K562 (cell line): Measurements from ENCODE around the gene BRINP2. TPM values are rescaled to one million over a fixed set of nuclear protein-coding genes. Genes with fewer than 3 reads are reported as not detected.

Experiments
- ATAC-seq: fragments of 200-7000 bp; cut with Tn5 transposase; 3 replicates; pipeline ENCODE4 v1.9.1; 2020; ENCODE audit warnings: moderate library complexity
- BruUV-seq: library from RNA; stranded (reverse); fragments of 400-500 nt; replicated peaks from 2 replicates; lab custom pipeline; 2021; lab: Mats Ljungman, UMichigan
- CTCF ChIA-PET: fragments of 300-600 bp; formaldehyde crosslinking; extraction: SDS; loops from one replicate; lab custom pipeline; 2021; ENCODE audit warnings: low intra/inter-chr PET ratio; lab: Yijun Ruan, JAX
- POLR2A ChIA-PET: fragments of 300-600, 350-650 bp; sonication (Branson Sonifier 250); formaldehyde crosslinking; extraction: SDS; loops from one replicate; lab custom pipeline; 2021; ENCODE audit warnings: antibody characterized with exemption, inconsistent platforms; lab: Yijun Ruan, JAX
- DNase-seq, 4 experiments: peaks; one replicate each; pipeline versions ENCODE4 v3.0.0 to v3.0.0-alpha.2; 2011 to 2018; ENCODE audit warnings: low spot score in 3 of 4, mixed read lengths in 3 of 4; ENCODE audit errors: extremely low read depth in 1 of 4
- FAIRE-seq: peaks from 2 replicates; lab custom pipeline; 2011; peaks lifted over from hg19 to GRCh38; lab: Jason Lieb, UNC
- H2AFZ ChIP-seq: 2 replicates; pipeline ENCODE4 v1.6.0; 2011; ENCODE audit warnings: low read depth, low read length, control low read depth, inconsistent platforms
- H3K27ac ChIP-seq: fragments of 200-600 bp; 3 replicates; pipeline ENCODE4 v1.8.0; 2011; ENCODE audit warnings: low read depth, mild to moderate bottlenecking, control low read depth, inconsistent platforms, low read length, moderate library complexity, mixed read lengths; ENCODE audit errors: extremely low read depth
- H3K27me3 ChIP-seq, 2 experiments: fragments of 300-600 bp in 1 of 2; 2 replicates in 1 of 2; 3 replicates in 1 of 2; pipeline versions ENCODE4 v1.6.0 to v1.8.0; 2011; ENCODE audit warnings: inconsistent platforms in 2 of 2, low read length in 2 of 2, mild to moderate bottlenecking in 1 of 2, mixed read lengths in 1 of 2, moderate library complexity in 1 of 2; ENCODE audit not compliant: control insufficient read depth in 2 of 2, insufficient read depth in 2 of 2
- H3K36me3 ChIP-seq: fragments of 300-600 bp; 3 replicates; pipeline ENCODE4 v1.8.0; 2011; ENCODE audit warnings: mild to moderate bottlenecking, low read length, inconsistent platforms; ENCODE audit not compliant: control insufficient read depth, insufficient read depth
- H3K4me1 ChIP-seq, 2 experiments: fragments of 200-600 bp in 1 of 2; replicated peaks in 1 of 2; 2 replicates in 1 of 2; 3 replicates in 1 of 2; pipeline versions ENCODE4 v1.5.1 to v1.8.0; 2011; ENCODE audit warnings: inconsistent platforms in 2 of 2, low read length in 2 of 2, mild to moderate bottlenecking in 1 of 2, mixed read lengths in 1 of 2, moderate library complexity in 1 of 2; ENCODE audit not compliant: control insufficient read depth in 2 of 2, insufficient read depth in 2 of 2
- H3K4me2 ChIP-seq: 2 replicates; pipeline ENCODE4 v1.6.1; 2011; ENCODE audit warnings: low read length, control low read depth, inconsistent platforms, mixed read lengths; ENCODE audit not compliant: insufficient read depth
- H3K4me3 ChIP-seq: fragments of 200-600 bp; sonication (generic), shearing (Covaris generic); 2 replicates; pipeline ENCODE4 v1.5.1; 2016; ENCODE audit warnings: control low read depth, inconsistent platforms
- H3K79me2 ChIP-seq: fragments of 200-600 bp; 3 replicates; pipeline ENCODE4 v1.8.0; 2011; ENCODE audit warnings: low read length, inconsistent platforms; ENCODE audit not compliant: control insufficient read depth, insufficient read depth
- H3K9ac ChIP-seq, 2 experiments: 2 replicates each; pipeline versions ENCODE4 v1.6.0 to v1.6.1; 2011; ENCODE audit warnings: low read depth in 2 of 2, low read length in 2 of 2, control low read depth in 1 of 2, inconsistent platforms in 1 of 2, mild to moderate bottlenecking in 1 of 2, mixed read lengths in 1 of 2; ENCODE audit not compliant: insufficient read depth in 1 of 2
- H3K9me1 ChIP-seq: one replicate; pipeline ENCODE4 v1.6.0; 2011; ENCODE audit warnings: inconsistent platforms, mild to moderate bottlenecking, low read length, moderate library complexity; ENCODE audit not compliant: control insufficient read depth, insufficient read depth
- H3K9me3 ChIP-seq: replicated peaks from 2 replicates; pipeline ENCODE4 v1.5.1; 2011; ENCODE audit warnings: low read depth, low read length, inconsistent platforms; ENCODE audit not compliant: control insufficient read depth, insufficient read depth
- H4K20me1 ChIP-seq: replicated peaks from 2 replicates; pipeline ENCODE4 v1.6.1; 2011; ENCODE audit warnings: low read length, inconsistent platforms, mixed read lengths; ENCODE audit not compliant: control insufficient read depth, insufficient read depth
- ETV6 ChIP-seq, 3 experiments: fragments of 150-350 bp in 1 of 3; sonication (generic) in 1 of 3; formaldehyde crosslinking in 1 of 3; IDR thresholded peaks; 2 replicates each; pipeline versions ENCODE4 v1.6.1 to v1.8.0; 2014 to 2022; ENCODE audit warnings: borderline replicate concordance in 2 of 3, low read depth in 2 of 3, antibody characterized with exemption in 1 of 3, low read length in 1 of 3, mild to moderate bottlenecking in 1 of 3, missing genetic modification reagents in 1 of 3
- MAZ ChIP-seq, 2 experiments: fragments of 450-650 bp in 1 of 2; sonication (generic) in 1 of 2; formaldehyde crosslinking; IDR thresholded peaks in 1 of 2; conservative IDR thresholded peaks in 1 of 2; 2 replicates each; pipeline versions ENCODE4 v1.4.0 to v1.5.0; 2020; ENCODE audit warnings: mild to moderate bottlenecking in 1 of 2, missing genetic modification reagents in 1 of 2
- NBN ChIP-seq: fragments of 450-650 bp; IDR thresholded peaks from 2 replicates; pipeline ENCODE4 v1.6.1; 2016; ENCODE audit warnings: low read depth, mild to moderate bottlenecking
- NR3C1 ChIP-seq: sonication (generic); formaldehyde crosslinking; IDR thresholded peaks from 2 replicates; pipeline ENCODE4 v1.8.1; 2022; ENCODE audit warnings: missing genetic modification reagents
- POU5F1 ChIP-seq: fragments of 150-350 bp; IDR thresholded peaks from 2 replicates; pipeline ENCODE4 v1.6.1; 2014; ENCODE audit warnings: borderline replicate concordance, low read length, low read depth, mild to moderate bottlenecking; ENCODE audit not compliant: partially characterized antibody
- SMARCE1 ChIP-seq: fragments of 450-650 bp; IDR thresholded peaks from 2 replicates; pipeline ENCODE4 v1.7.1; 2016; ENCODE audit warnings: mild to moderate bottlenecking
- SUPT5H ChIP-seq: fragments of 450-650 bp; IDR thresholded peaks from 2 replicates; pipeline ENCODE4 v1.6.1; 2016
- TRIM24 ChIP-seq, 2 experiments: fragments of 450-650 bp; IDR thresholded peaks; 2 replicates each; pipeline ENCODE4 v1.6.1; 2016
- YY1 ChIP-seq, 3 experiments: IDR thresholded peaks; 2 replicates each; pipeline ENCODE4 v1.6.1; 2011; ENCODE audit warnings: low read length in 2 of 3, mild to moderate bottlenecking in 2 of 3, moderate library complexity in 2 of 3, borderline replicate concordance in 1 of 3, control low read depth in 1 of 3, low read depth in 1 of 3; ENCODE audit not compliant: insufficient read depth in 3 of 3, insufficient replicate concordance in 2 of 3, control insufficient read depth in 1 of 3, insufficient read length in 1 of 3; ENCODE audit errors: extremely low read depth in 1 of 3
- ZNF384 ChIP-seq: IDR thresholded peaks from 2 replicates; pipeline ENCODE4 v1.6.1; 2012; ENCODE audit warnings: low read depth, low read length, improper control_type of control experiment
- WGBS: fragments of 100-300 bp; shearing (Covaris generic); methylation state at CpG from one replicate; pipeline ENCODE4 v1.1.6; 2016; ENCODE audit warnings: low coverage, mixed read lengths; ENCODE audit not compliant: insufficient coverage; ENCODE audit errors: missing lambda C conversion rate; 5-methylcytosine and 5-hydroxymethylcytosine counted together
- in situ Hi-C: fragments of 300-500 bp; cut with MboI; formaldehyde crosslinking; loops from 4 replicates; pipeline ENCODE4 v1.15.0; 2018; ENCODE audit warnings: inconsistent platforms, mixed read lengths
- intact Hi-C: fragments of 100-400 bp; cut with micrococcal nuclease; formaldehyde crosslinking; loops from 2 replicates; pipeline ENCODE4 v1.14.2; 2022
- polyA plus RNA-seq, 8 experiments: library from polyadenylated mRNA; depleted of rRNA in 4 of 8; stranded (reverse) in 5 of 8; unstranded in 3 of 8; fragments of >200 nt; fragmentation: Nextera tagmentation in 2 of 8; fragmentation: Illumina TruSeq in 1 of 8; extraction: Ambion mirVana in 2 of 8; extraction: Trizol in 1 of 8; gene quantifications; 2 replicates each; pipeline versions ENCODE4 v1.2.1 to v1.2.3, GENCODE V29; 2011 to 2014; ENCODE audit warnings: inconsistent platforms in 1 of 8, missing spikeins in 1 of 8
- total RNA-seq, 7 experiments: library from RNA; depleted of rRNA in 6 of 7; stranded (reverse); fragments of >200 nt in 6 of 7; fragmentation: Illumina TruSeq in 2 of 7; extraction: Trizol in 2 of 7; gene quantifications; 2 replicates each; pipeline versions ENCODE4 v1.2.1 to v1.2.3, GENCODE V29; 2011 to 2021; ENCODE audit warnings: low replicate concordance in 1 of 7
- TF ChIP-seq, protein P1 (sequence below): sonication (generic); formaldehyde crosslinking; IDR thresholded peaks from 2 replicates; pipeline ENCODE4 v1.8.1; 2022; ENCODE audit warnings: missing genetic modification reagents
- TF ChIP-seq, protein P2 (sequence below): sonication (generic); formaldehyde crosslinking; IDR thresholded peaks from 2 replicates; pipeline ENCODE4 v1.9.0; 2022; ENCODE audit warnings: mild to moderate bottlenecking, missing genetic modification reagents
- TF ChIP-seq, protein P3 (sequence below): fragments of 450-650 bp; IDR thresholded peaks from 2 replicates; pipeline ENCODE4 v1.6.1; 2014; ENCODE audit warnings: low read depth, mild to moderate bottlenecking, moderate library complexity, borderline replicate concordance
- TF ChIP-seq, protein P4 (sequence below): sonication (generic); formaldehyde crosslinking; IDR thresholded peaks from 2 replicates; pipeline ENCODE4 v1.8.0; 2022; ENCODE audit warnings: missing genetic modification reagents, mild to moderate bottlenecking, borderline replicate concordance

Gene BRINP2
- total and polyA plus RNA-seq, 9 of the 15 experiments (the other 6 are each of a cell fraction or from before 2014, with no cell fraction given) = not detected

DNA sequence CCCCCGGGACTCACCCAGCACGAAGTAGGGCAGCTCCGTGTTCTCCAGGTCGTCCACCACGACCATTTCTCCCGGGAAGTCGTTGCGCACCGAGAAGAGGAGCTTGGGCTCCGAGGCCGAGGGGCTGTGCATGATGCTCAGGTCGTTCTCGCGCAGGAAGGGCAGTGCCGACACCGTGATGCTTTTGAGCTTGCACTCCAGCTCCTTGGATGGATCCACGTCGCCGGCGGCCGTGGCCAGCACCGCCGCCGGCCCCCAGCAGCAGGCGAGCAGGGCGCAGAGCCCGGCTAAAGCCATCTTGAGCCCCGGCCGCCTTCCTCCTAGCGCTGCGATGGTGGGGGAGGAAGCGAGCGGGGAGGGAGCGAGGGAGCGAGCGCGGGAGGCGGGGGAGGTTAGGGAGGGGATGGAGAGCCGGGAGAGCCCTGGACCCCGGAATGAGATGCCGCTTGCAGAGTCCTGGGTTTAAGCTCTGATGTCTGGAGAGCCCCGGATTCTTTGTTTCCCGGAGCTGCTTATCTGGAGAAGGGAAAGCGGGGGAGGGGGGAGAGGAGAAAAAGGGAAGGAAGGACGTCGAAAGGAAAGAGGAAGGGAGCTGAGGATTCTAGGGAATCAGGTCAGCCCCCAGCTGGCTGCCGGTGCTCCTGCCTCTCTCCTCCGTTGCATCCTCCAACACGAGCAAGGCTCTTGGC lies 6.2 kb upstream of the BRINP2 start, which contains the start of gene ASTN1:
TSS of gene ASTN1 (minus strand) at position 333 of the 689 bp plus-strand sequence. CDS start at position 297, 36 bp downstream.
- Histone ChIP-seq H3K9ac (no peak within 1 kb of the TSS), H3K9me1 (no peaks in the 10 kb centered on the region), H3K27ac (no peak within 1 kb of the TSS), H2AFZ (no peak within 1 kb of the TSS), H3K27me3 (0 out of 5 replicates have a peak, but pooled peaks cover 0 to 4% of the 10 kb centered on the region in 2 experiments), H3K9me3 (no peaks in the 10 kb centered on the region), H4K20me1 (no peaks in the 10 kb centered on the region), H3K4me1 (peaks cover 0 to 5% of the 10 kb centered on the region in 2 experiments; a peak in 1 of 5 replicates), H3K4me2 (no peak within 1 kb of the TSS), H3K79me2 (no peaks in the 10 kb centered on the region), H3K4me3 (no peak within 1 kb of the TSS), H3K36me3 (no peaks in the 10 kb centered on the region)
- CTCF ChIA-PET = no interaction called here
- intact Hi-C loops (no loop called here), in situ Hi-C loops (no loop called here)
- POLR2A ChIA-PET = interaction anchor here (0.6 to 0.7 kb wide), 2 partner anchors 55 to 113 kb away, joined by 3 to 4 read pairs; no protein-coding TSS in a partner anchor
- DNase-seq (no peak), FAIRE-seq (no peak), ATAC-seq (no peak; the same call in 2 of the 3 replicates)
- WGBS = 2% methylated on average over 33 of the region's 49 CpGs
- BruUV-seq = no TSS peak
- TF ChIP-seq ETV6 (IDR thresholded peaks at IDR 0.05; ENCODE audit: borderline replicate concordance in 1 of 2, low read depth in 2 of 2, low read length in 1 of 2) (no peak), ETV6 (CRISPR knock-in tag; IDR thresholded peaks at IDR 0.05; ENCODE audit: borderline replicate concordance) (no peak), YY1 (IDR thresholded peaks at IDR 0.05; ENCODE audit: borderline replicate concordance in 1 of 3, control insufficient read depth in 1 of 3, extremely low read depth in 1 of 3, insufficient read depth in 3 of 3, insufficient read length in 1 of 3, insufficient replicate concordance in 2 of 3, low read depth in 1 of 3, low read length in 2 of 3) (no peak), POU5F1 (no peak), TRIM24 (IDR thresholded peaks at IDR 0.05) (no peak), NR3C1 (no peak), ZNF384 (no peak), MAZ (CRISPR knock-in tag; conservative IDR thresholded peaks at IDR 0.05 in 1 of 2, IDR thresholded peaks at IDR 0.05 in 1 of 2) (no peak), SMARCE1 (no peak), NBN (no peak), SUPT5H (no peak)
- TF ChIP-seq, protein P1, sequence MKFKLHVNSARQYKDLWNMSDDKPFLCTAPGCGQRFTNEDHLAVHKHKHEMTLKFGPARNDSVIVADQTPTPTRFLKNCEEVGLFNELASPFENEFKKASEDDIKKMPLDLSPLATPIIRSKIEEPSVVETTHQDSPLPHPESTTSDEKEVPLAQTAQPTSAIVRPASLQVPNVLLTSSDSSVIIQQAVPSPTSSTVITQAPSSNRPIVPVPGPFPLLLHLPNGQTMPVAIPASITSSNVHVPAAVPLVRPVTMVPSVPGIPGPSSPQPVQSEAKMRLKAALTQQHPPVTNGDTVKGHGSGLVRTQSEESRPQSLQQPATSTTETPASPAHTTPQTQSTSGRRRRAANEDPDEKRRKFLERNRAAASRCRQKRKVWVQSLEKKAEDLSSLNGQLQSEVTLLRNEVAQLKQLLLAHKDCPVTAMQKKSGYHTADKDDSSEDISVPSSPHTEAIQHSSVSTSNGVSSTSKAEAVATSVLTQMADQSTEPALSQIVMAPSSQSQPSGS (CRISPR knock-in tag) = no peak
- TF ChIP-seq, protein P2, sequence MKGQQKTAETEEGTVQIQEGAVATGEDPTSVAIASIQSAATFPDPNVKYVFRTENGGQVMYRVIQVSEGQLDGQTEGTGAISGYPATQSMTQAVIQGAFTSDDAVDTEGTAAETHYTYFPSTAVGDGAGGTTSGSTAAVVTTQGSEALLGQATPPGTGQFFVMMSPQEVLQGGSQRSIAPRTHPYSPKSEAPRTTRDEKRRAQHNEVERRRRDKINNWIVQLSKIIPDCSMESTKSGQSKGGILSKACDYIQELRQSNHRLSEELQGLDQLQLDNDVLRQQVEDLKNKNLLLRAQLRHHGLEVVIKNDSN (CRISPR knock-in tag) = no peak
- TF ChIP-seq, protein P3, sequence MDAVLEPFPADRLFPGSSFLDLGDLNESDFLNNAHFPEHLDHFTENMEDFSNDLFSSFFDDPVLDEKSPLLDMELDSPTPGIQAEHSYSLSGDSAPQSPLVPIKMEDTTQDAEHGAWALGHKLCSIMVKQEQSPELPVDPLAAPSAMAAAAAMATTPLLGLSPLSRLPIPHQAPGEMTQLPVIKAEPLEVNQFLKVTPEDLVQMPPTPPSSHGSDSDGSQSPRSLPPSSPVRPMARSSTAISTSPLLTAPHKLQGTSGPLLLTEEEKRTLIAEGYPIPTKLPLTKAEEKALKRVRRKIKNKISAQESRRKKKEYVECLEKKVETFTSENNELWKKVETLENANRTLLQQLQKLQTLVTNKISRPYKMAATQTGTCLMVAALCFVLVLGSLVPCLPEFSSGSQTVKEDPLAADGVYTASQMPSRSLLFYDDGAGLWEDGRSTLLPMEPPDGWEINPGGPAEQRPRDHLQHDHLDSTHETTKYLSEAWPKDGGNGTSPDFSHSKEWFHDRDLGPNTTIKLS = no peak
- TF ChIP-seq, protein P4, sequence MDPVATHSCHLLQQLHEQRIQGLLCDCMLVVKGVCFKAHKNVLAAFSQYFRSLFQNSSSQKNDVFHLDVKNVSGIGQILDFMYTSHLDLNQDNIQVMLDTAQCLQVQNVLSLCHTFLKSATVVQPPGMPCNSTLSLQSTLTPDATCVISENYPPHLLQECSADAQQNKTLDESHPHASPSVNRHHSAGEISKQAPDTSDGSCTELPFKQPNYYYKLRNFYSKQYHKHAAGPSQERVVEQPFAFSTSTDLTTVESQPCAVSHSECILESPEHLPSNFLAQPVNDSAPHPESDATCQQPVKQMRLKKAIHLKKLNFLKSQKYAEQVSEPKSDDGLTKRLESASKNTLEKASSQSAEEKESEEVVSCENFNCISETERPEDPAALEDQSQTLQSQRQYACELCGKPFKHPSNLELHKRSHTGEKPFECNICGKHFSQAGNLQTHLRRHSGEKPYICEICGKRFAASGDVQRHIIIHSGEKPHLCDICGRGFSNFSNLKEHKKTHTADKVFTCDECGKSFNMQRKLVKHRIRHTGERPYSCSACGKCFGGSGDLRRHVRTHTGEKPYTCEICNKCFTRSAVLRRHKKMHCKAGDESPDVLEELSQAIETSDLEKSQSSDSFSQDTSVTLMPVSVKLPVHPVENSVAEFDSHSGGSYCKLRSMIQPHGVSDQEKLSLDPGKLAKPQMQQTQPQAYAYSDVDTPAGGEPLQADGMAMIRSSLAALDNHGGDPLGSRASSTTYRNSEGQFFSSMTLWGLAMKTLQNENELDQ (CRISPR knock-in tag) = no peak
